Right cardiac atrium (tissue), 5 donors: Measurements from ENCODE around the gene VPS36. TPM values are rescaled to one million over a fixed set of nuclear protein-coding genes. Genes with fewer than 3 reads are reported as not detected.

Source experiments
- ATAC-seq, 2 donors: fragments of 200-7000 bp; cut with Tn5 transposase; one replicate each; pipeline versions ENCODE4 v1.8.0 to v1.9.1; 2020; ENCODE audit warnings: moderate library complexity in 2 of 2, mild to moderate bottlenecking in 1 of 2
- DNase-seq, 3 donors: peaks; one replicate each; pipeline ENCODE4 v3.0.0-alpha.2; 2020
- H3K27ac ChIP-seq: one replicate; pipeline ENCODE4 v1.5.1; 2013; ENCODE audit warnings: mild to moderate bottlenecking, low read length, control low read depth, moderate library complexity
- H3K27me3 ChIP-seq: one replicate; pipeline ENCODE4 v1.6.1; 2013; ENCODE audit not compliant: control insufficient read depth, insufficient read depth
- H3K4me1 ChIP-seq: one replicate; pipeline ENCODE4 v1.6.1; 2013; ENCODE audit warnings: low read length; ENCODE audit not compliant: control insufficient read depth, insufficient read depth
- H3K4me3 ChIP-seq: one replicate; pipeline ENCODE4 v1.5.1; 2013; ENCODE audit warnings: low read length, control low read depth
- H3K9me3 ChIP-seq: one replicate; pipeline ENCODE4 v1.6.1; 2013; ENCODE audit warnings: low read length; ENCODE audit not compliant: control insufficient read depth
- WGBS: extraction: QIAGEN DNeasy Blood & Tissue Kit; methylation state at CpG from one replicate; pipeline ENCODE4 v1.1.7; 2013; 5-methylcytosine and 5-hydroxymethylcytosine counted together
- intact Hi-C, 4 donors: fragments of 100-400 bp; cut with DNase I; formaldehyde crosslinking; loops; one replicate each; pipeline versions ENCODE4 v1.11.0 to v1.14.0; 2022 to 2023
- polyA plus RNA-seq: library from polyadenylated mRNA; stranded (reverse); fragments of 200-250 nt; gene quantifications from one replicate; pipeline ENCODE4 v1.2.3, GENCODE V29; 2013
- total RNA-seq, 4 donors: library from RNA; stranded (reverse); fragmentation: NEBNext Ultra II Directional; extraction: Animal tissue kit (Norgen Biotek cat#: 25700); gene quantifications; one replicate each; pipeline ENCODE4 v1.2.1, GENCODE V29; 2021
- donor health status: healthy with polysubstance abuse.
- donor health status: DM: no; HTN: yes; CAD: no.
- donor health status: DM: no; HTN: no; CAD: no.
- donor health status: DM: no; HTN: yes; CAD: no; lungs with severe emphysema.
- donor health status: DM: yes; HTN: yes; CAD: no.

Gene VPS36
- total and polyA plus RNA-seq, 5 donors: 20.5 to 38.8 (median 32.9) TPM

DNA sequence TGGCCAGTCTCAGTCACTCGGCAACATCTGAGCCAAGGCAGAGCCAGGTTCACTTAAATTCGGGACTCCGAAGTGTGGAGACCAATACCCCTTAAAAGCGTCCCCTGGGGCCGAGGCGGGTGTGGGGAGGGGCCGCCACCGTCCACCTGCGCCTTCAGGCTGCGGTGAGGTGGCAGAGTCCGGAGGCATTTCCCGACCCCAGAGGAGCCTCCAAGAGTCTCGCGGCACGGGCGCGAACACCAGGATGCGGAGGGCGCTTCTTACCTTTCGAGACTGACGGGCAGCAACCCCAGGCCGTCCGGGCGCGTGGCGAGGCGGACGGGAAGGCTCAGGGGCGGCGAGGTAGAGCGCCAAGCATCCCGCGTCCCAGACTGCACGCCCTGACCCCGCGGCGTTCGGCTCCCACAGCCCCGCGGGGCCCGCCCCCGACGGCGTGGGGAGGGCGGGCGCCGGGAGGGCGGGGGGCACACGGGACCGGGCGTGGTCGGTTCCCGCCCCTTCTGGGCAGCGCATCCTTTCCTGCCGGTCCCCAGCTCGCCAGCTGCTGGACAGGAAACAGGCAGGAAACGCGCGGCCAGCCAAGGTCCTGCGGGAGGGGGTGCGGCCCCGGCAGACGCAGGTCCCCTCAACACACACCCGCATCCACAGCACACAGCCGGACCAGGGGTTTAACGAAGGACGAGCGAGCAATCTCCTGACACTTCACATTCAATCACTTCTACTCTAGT, 44.5 kb downstream of the VPS36 start, which contains the start of gene THSD1:
Gene THSD1, minus strand, starts transcription at position 406 of the 728 bp plus-strand sequence. CDS start 3,572 bp downstream, outside the sequence.
- intact Hi-C loops: no loop called here
- Histone ChIP-seq H3K4me3 (peak within 1 kb of the TSS; percentile 38), H3K27ac (peak within 1 kb of the TSS; percentile 19), H3K4me1 (no peaks in the 10 kb centered on the region), H3K9me3 (no peaks in the 10 kb centered on the region), H3K27me3 (no peaks in the 10 kb centered on the region)
- under 1% methylated on average over 68 of the region's 68 CpGs for WGBS
- DNase-seq (peak; percentile 85 to 93 (median 93)), ATAC-seq (peak; percentile 96 to 98)

DNA sequence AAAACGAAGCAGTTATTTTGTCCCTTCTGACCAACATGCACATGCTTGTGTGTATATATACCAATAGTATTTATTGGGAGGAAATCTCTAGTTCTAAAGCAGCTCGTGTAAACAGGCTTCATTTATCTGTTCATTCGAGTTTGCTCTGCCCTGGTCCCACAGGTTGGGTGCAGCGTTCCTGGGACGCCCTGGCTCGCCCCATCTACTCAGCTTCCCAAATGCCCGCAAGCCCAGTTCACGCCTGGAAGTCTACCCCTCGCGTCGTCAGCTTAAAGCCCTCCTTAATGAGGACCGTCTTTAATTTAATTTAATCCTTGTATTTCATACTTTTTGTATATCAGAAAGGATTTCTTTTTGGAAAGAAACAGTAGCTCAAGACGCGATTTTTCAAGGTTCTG, 45.1 kb downstream of the VPS36 start:
- H3K9me3 ChIP-seq: no peaks in the 10 kb centered on the region
- WGBS: 13% methylated on average over 14 of the region's 14 CpGs
- peak overlapping the region; percentile 19 for H3K27ac ChIP-seq
- DNase-seq (no peak), ATAC-seq (peak; percentile 29 to 40)
- H3K27me3 ChIP-seq: no peaks in the 10 kb centered on the region
- no peaks in the 10 kb centered on the region for H3K4me1 ChIP-seq
- peak overlapping the region; percentile 38 for H3K4me3 ChIP-seq
- intact Hi-C loops: no loop called here

DNA sequence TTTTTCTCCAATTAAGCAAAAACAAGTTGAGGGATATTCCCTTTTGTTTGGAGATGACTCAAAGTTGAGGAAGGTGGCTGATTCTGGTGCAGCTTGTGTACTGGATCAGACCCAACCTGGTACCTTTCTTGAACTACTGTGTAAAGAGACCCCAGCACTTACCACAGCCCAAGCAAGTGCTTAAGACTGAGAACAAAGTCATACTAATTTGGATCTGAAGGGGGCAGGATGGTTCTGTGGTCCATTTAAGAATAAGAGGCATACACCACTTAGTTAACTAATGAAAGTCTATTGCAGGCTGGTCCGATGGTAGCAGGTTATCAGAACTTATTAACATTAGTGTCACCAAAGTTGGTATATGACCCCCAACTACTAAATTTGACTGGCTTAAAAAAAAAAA, 50.7 kb downstream of the VPS36 start:
- H3K4me1 ChIP-seq: peaks cover 3% of the 10 kb centered on the region
- H3K9me3 ChIP-seq: no peaks in the 10 kb centered on the region
- ATAC-seq (peak in 1 of 2 donors; percentile 70), DNase-seq (no peak)
- 74% methylated on average over 1 of the region's 1 CpG for WGBS
- no peaks in the 10 kb centered on the region for H3K27me3 ChIP-seq
- H3K27ac ChIP-seq: no peak overlapping the region
- intact Hi-C loops: loop anchor here in 1 of 4 donors (5.0 kb wide), 1 partner anchor 53 kb away; the partner anchor contains the start of gene VPS36
- no peak overlapping the region for H3K4me3 ChIP-seq

- H3K9me3 ChIP-seq: no peaks in the 10 kb centered on the region
- peaks cover 3% of the 10 kb centered on the region for H3K4me1 ChIP-seq
- H3K27me3 ChIP-seq: no peaks in the 10 kb centered on the region
- intact Hi-C loops: no loop called here
- WGBS: 39% methylated on average over 2 of the region's 2 CpGs
- no peak overlapping the region for H3K4me3 ChIP-seq
- ATAC-seq: no peak
- no peak overlapping the region for H3K27ac ChIP-seq
- DNase-seq: no peak
These were observed 51.4 kb downstream of the VPS36 start for GRCh38 chr13:52399046-52399445.

- no peak overlapping the region for H3K27ac ChIP-seq
- ATAC-seq: peak in 1 of 2 donors; percentile 35
These were observed 54.7 kb downstream of the VPS36 start for GRCh38 chr13:52395704-52396103.

GRCh38 chr13:52394586-52394985, 55.8 kb downstream of the VPS36 start:
- Histone ChIP-seq H3K4me1 (peaks cover 5% of the 10 kb centered on the region), H3K9me3 (no peaks in the 10 kb centered on the region), H3K27me3 (no peaks in the 10 kb centered on the region), H3K4me3 (no peak overlapping the region), H3K27ac (no peak overlapping the region)
- 78% methylated on average over 2 of the region's 2 CpGs for WGBS
- intact Hi-C loops: no loop called here
- no peak for ATAC-seq
- no peak for DNase-seq

More at GRCh38 chr13:52395704-52396103, 54.7 kb downstream of the VPS36 start:
- 75% methylated on average over 4 of the region's 4 CpGs for WGBS
- DNase-seq: peak in 1 of 3 donors; percentile 62
- no peak overlapping the region for H3K4me3 ChIP-seq
- H3K4me1 ChIP-seq: peaks cover 3% of the 10 kb centered on the region
- H3K9me3 ChIP-seq: no peaks in the 10 kb centered on the region
- intact Hi-C loops: no loop called here
- no peaks in the 10 kb centered on the region for H3K27me3 ChIP-seq

DNA sequence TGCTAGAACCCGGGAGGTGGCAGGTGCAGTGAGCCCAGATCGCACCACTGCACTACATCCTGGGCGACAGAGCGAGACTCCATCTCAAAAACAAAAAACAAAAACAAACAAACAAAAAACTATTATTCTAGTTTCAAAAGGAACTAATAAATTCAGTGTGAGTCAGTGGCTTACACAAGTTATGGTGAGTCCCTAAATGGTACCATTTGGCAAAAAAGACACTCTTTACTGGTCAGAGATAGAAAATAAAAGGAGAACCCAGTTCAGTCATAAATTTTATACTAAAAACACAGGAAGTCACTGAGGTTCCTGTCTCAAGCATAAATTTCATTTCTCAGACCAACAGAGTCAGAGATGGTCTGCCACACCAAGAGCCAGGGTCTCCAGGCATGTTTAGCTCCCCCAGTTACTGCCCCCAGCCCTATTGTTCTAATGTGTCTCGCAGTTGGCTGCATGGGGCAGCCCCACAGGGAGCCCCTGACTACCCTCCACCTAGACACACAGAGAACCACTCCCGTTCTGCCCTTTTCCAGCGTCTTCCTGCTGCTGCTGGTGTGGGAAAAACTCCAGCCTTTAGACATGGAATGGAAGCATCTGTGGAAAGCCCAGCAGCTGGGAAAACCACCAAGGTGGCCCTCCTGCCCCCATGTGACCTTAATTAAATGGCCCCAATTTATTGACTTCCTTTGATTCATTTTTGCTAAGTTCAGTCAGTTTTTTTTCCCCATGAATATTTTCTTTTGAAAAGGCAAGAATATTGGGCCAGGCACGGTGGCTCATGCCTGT, 56.7 kb downstream of the VPS36 start:
- DNase-seq (no peak), ATAC-seq (no peak)
- intact Hi-C loops: no loop called here
- H3K9me3 ChIP-seq: no peaks in the 10 kb centered on the region
- H3K4me3 ChIP-seq: no peak overlapping the region
- no peaks in the 10 kb centered on the region for H3K27me3 ChIP-seq
- H3K4me1 ChIP-seq: peaks cover 5% of the 10 kb centered on the region
- H3K27ac ChIP-seq: no peak overlapping the region
- 81% methylated on average over 8 of the region's 8 CpGs for WGBS

- intact Hi-C loops: no loop called here
- no peak overlapping the region for H3K27ac ChIP-seq
- H3K9me3 ChIP-seq: no peaks in the 10 kb centered on the region
- peaks cover 2% of the 10 kb centered on the region for H3K4me1 ChIP-seq
- DNase-seq (no peak), ATAC-seq (no peak)
- no peak overlapping the region for H3K4me3 ChIP-seq
- H3K27me3 ChIP-seq: no peaks in the 10 kb centered on the region
These were observed 62.7 kb downstream of the VPS36 start for GRCh38 chr13:52387721-52388120.

GRCh38 chr13:52385870-52386269, 64.6 kb downstream of the VPS36 start:
- 73% methylated on average over 4 of the region's 4 CpGs for WGBS
- H3K9me3 ChIP-seq: no peaks in the 10 kb centered on the region

GRCh38 chr13:52383366-52383765, 67.1 kb downstream of the VPS36 start:
- DNase-seq: no peak
- Histone ChIP-seq H3K4me3 (no peak overlapping the region), H3K27me3 (no peaks in the 10 kb centered on the region), H3K4me1 (no peaks in the 10 kb centered on the region), H3K9me3 (no peaks in the 10 kb centered on the region), H3K27ac (no peak overlapping the region)
- peak; percentile 62 to 84 for ATAC-seq
- 24% methylated on average over 1 of the region's 1 CpG for WGBS
- intact Hi-C loops: no loop called here

More at GRCh38 chr13:52385870-52386269, 64.6 kb downstream of the VPS36 start:
- Histone ChIP-seq H3K27me3 (no peaks in the 10 kb centered on the region), H3K4me1 (peaks cover 2% of the 10 kb centered on the region), H3K4me3 (no peak overlapping the region), H3K27ac (no peak overlapping the region)
- intact Hi-C loops: no loop called here
- peak in 1 of 2 donors; percentile 30 for ATAC-seq
- DNase-seq: no peak

DNA sequence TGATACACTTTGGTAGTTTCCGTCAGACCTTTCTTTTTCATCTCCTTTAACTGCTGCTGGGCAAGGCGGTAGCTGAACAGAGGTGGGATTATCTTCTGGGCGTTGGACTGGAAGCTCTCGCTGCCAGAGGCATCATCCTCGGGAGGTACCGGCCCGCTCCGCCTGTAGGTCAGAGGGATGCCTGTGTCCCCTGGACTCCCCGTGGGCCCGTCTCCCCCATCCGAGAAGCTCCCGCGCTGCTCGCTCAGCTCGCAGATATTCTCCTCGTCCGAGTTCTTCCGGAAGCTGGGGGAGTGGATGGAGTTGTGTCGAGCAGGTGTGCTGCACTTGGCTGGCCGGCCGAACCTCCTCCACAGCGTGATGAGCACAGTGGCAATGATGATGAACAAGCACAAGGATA, 72.1 kb downstream of the VPS36 start:
- Histone ChIP-seq H3K27ac (no peak overlapping the region), H3K4me1 (no peaks in the 10 kb centered on the region), H3K9me3 (no peaks in the 10 kb centered on the region), H3K27me3 (no peaks in the 10 kb centered on the region), H3K4me3 (no peak overlapping the region)
- DNase-seq: no peak
- intact Hi-C loops: no loop called here
- no peak for ATAC-seq
- WGBS: 96% methylated on average over 22 of the region's 22 CpGs
